Kidney epithelial cell (primary cell): ENCODE data around the gene SINHCAF. TPM values are rescaled to one million over a fixed set of nuclear protein-coding genes. Genes with fewer than 3 reads are reported as not detected.

ENCODE experiments used
- DNase-seq: peaks from one replicate; pipeline ENCODE4 v3.0.0-alpha.2; 2010; ENCODE audit warnings: low read depth
- H3K27me3 ChIP-seq: 2 replicates; pipeline ENCODE4 v1.6.0; 2011; ENCODE audit warnings: low read length; ENCODE audit not compliant: control insufficient read depth, insufficient read depth
- H3K36me3 ChIP-seq: 2 replicates; pipeline ENCODE4 v1.5.1; 2011; ENCODE audit warnings: low read length; ENCODE audit not compliant: control insufficient read depth, insufficient read depth
- H3K4me3 ChIP-seq: 2 replicates; pipeline ENCODE4 v1.5.1; 2011; ENCODE audit warnings: low read depth, mild to moderate bottlenecking, control low read depth, low read length
- CTCF ChIP-seq: IDR thresholded peaks from 2 replicates; pipeline ENCODE4 v1.5.1; 2011; ENCODE audit warnings: mild to moderate bottlenecking, moderate library complexity, low read length, control low read depth, inconsistent platforms; ENCODE audit not compliant: insufficient read depth, poor library complexity, severe bottlenecking
- total RNA-seq: library from RNA; depleted of rRNA; stranded (reverse); fragments of >200 nt; gene quantifications from 2 replicates; pipeline ENCODE4 v1.2.3, GENCODE V29; 2015

The SINHCAF gene
- total RNA-seq, 1 donor from 2014 or later = 217 TPM

- no peak overlapping the region for H3K4me3 ChIP-seq
- TF ChIP-seq CTCF = no peak
- peaks cover 2% of the 10 kb centered on the region for H3K36me3 ChIP-seq
- H3K27me3 ChIP-seq = no peaks in the 10 kb centered on the region
- DNase-seq = no peak
Measured at GRCh38 chr12:31288381-31288780, 37.6 kb downstream of the SINHCAF start.

GRCh38 chr12:31280183-31280582 is 45.8 kb downstream of the SINHCAF start:
- TF ChIP-seq CTCF = no peak
- Histone ChIP-seq H3K36me3 (peaks cover 1% of the 10 kb centered on the region), H3K27me3 (no peaks in the 10 kb centered on the region), H3K4me3 (no peak overlapping the region)
- DNase-seq = no peak

- Histone ChIP-seq H3K36me3 (peaks cover under 1% of the 10 kb centered on the region), H3K27me3 (no peaks in the 10 kb centered on the region), H3K4me3 (no peak overlapping the region)
- no peak for TF ChIP-seq CTCF
- no peak for DNase-seq
Measured at GRCh38 chr12:31279390-31279924, 46.5 kb downstream of the SINHCAF start.

- DNase-seq = no peak
- no peaks in the 10 kb centered on the region for H3K27me3 ChIP-seq
- H3K36me3 ChIP-seq = no peaks in the 10 kb centered on the region
- no peak overlapping the region for H3K4me3 ChIP-seq
- TF ChIP-seq CTCF = no peak
Measured at GRCh38 chr12:31278832-31279231, 47.1 kb downstream of the SINHCAF start.

- DNase-seq = no peak
- no peaks in the 10 kb centered on the region for H3K27me3 ChIP-seq
- H3K36me3 ChIP-seq = no peaks in the 10 kb centered on the region
- H3K4me3 ChIP-seq = no peak overlapping the region
- TF ChIP-seq CTCF = no peak
Measured at GRCh38 chr12:31278424-31278823, 47.5 kb downstream of the SINHCAF start.

GRCh38 chr12:31277081-31277480 is 48.9 kb downstream of the SINHCAF start:
- H3K36me3 ChIP-seq = no peaks in the 10 kb centered on the region

More at GRCh38 chr12:31277081-31277480, 48.9 kb downstream of the SINHCAF start:
- no peak for DNase-seq
- TF ChIP-seq CTCF = no peak
- Histone ChIP-seq H3K4me3 (no peak overlapping the region), H3K27me3 (no peaks in the 10 kb centered on the region)
